Loucy (cell line): ENCODE measurements around the gene SNX13.

Experiments used
- CTCF ChIP-seq: fragments of 200-600 bp; sonication (generic); conservative IDR thresholded peaks from 2 replicates; pipeline ENCODE4 v1.5.1; 2014; ENCODE audit warnings: mild to moderate bottlenecking, antibody characterized with exemption, low read length
- EZH2phosphoT487 ChIP-seq: fragments of 200-600 bp; IDR thresholded peaks from 2 replicates; pipeline ENCODE4 v1.6.1; 2018; ENCODE audit warnings: antibody characterized with exemption, mild to moderate bottlenecking, moderate library complexity, borderline replicate concordance

- TF ChIP-seq CTCF, result no peak
- TF ChIP-seq EZH2phosphoT487, result no peak
Measured at GRCh38 chr7:17963281-17963680, 23.0 kb upstream of the SNX13 start.
